KBM-7 (cell line): ENCODE results near the gene ATF7.
"Not testable (repeated sequence)": the region's sequence is repeated elsewhere in the genome, so short reads cannot be mapped to it uniquely, and the experiment has no call there.

Experiments used
- DNase-seq: peaks from one replicate; pipeline ENCODE4 v3.0.0-alpha.2; 2015
- in situ Hi-C: fragments of 300-500 bp; cut with MboI; formaldehyde crosslinking; loops from 2 replicates; pipeline ENCODE4 v1.14.3; 2020; ENCODE audit warnings: low sequenced_read_pairs, low pct_unique_long_range_greater_than_20kb, mixed read lengths

The ATF7 gene

DNA sequence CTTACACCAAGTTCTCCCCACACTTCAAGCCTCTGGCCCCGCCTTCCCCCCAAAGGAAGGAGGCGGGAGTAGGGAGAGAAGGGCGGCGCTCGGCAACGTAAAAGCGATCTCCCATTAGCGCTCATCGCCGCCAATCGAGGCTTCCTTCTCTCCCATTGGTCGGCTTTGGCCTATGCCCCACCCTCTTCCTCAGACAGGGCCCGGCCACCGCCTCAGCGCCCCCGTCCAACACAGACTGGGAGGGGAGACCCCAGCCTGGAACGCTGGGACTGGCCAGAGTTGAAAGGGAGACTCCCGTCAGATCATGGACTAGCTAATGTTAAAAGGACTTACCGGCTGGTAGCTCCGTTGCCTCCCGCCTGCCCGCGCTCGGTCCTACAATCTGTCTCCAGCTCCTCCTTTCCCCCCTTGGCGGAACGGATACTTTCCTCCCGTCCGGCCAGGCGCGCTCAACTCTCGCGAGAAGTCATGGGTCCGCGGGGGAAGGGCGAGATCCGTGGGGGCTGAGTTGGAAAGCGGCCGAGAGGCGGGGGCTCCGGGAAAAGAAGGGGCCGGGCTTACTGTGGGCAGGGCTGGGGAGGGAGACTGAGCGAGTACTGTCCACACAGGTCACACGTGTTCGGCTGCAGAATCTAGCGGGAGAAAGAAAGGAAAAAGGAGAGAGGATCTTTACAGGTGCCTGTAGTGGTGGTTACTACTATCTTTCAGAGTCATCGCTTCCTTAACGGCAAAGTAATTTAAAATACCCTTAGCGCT lies at the start of gene ATF7:
Gene ATF7, minus strand, starts transcription at position 437 of the 756 bp plus-strand sequence. CDS start 25,382 bp downstream, outside the sequence.
- in situ Hi-C loops = no loop called here
- peak; percentile 99 for DNase-seq

GRCh38 chr12:53674977-53675700 lies 49.0 kb upstream of the ATF7 start:
- no peak for DNase-seq
- in situ Hi-C loops = no loop called here

GRCh38 chr12:53670971-53671370 lies 44.8 kb upstream of the ATF7 start:
- in situ Hi-C loops = no loop called here
- DNase-seq = no peak

- in situ Hi-C loops = no loop called here
- DNase-seq = no peak
Observed at GRCh38 chr12:53670308-53670707, 44.1 kb upstream of the ATF7 start.

GRCh38 chr12:53667080-53667479 lies 40.9 kb upstream of the ATF7 start:
- in situ Hi-C loops = no loop called here
- no peak for DNase-seq

GRCh38 chr12:53664936-53665335 lies 38.8 kb upstream of the ATF7 start:
- in situ Hi-C loops = no loop called here
- no peak for DNase-seq

GRCh38 chr12:53664191-53664590 lies 38.0 kb upstream of the ATF7 start:
- in situ Hi-C loops = no loop called here
- no peak for DNase-seq

- in situ Hi-C loops = no loop called here
- no peak for DNase-seq
Observed at GRCh38 chr12:53660041-53660440, 33.9 kb upstream of the ATF7 start.

DNA sequence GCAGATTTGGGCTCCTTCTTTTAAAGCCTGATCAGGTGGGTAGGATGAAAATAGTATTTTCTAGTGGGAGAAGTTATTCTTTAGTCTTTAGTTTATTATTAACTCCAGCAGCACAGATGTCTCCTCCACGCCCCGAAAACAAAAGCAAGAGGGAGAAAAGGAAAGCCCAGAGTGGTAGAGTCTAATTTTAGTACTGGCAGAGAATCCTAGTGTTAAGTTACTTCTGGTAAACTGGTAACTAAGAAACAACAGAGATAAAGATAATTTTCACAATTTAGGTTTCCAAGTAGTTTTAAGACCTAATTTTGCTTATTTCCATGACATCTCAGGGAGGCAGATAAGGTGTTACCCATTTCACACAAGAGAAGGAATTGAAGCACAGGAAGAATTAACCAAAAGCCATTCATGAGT lies 33.4 kb upstream of the ATF7 start:
- DNase-seq = no peak
- in situ Hi-C loops = no loop called here

- in situ Hi-C loops = no loop called here
Observed at GRCh38 chr12:53659011-53659551, 32.9 kb upstream of the ATF7 start.

GRCh38 chr12:53657041-53657440 lies 30.9 kb upstream of the ATF7 start:
- in situ Hi-C loops = no loop called here
- DNase-seq = no peak

More at GRCh38 chr12:53659011-53659551, 32.9 kb upstream of the ATF7 start:
- DNase-seq = no peak

DNA sequence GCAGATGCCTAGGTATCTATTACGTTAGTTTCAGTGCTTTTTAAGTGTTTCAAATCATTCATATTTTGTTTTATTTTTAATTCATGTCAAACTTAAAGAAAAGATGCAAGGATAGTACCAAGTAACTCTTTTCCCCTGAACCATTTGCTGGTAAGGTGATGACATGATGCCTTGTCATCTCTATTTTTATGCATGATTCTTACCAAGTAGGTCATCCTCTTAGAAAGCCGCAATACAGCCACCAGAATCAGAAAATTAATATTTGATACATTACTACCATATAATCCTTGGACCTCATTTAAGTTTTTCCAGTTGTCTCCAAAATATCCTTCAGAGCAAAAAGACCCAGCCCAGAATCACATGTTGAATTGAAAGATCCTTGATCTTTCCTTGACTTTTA lies 27.4 kb upstream of the ATF7 start:
- no peak for DNase-seq
- in situ Hi-C loops = no loop called here

DNA sequence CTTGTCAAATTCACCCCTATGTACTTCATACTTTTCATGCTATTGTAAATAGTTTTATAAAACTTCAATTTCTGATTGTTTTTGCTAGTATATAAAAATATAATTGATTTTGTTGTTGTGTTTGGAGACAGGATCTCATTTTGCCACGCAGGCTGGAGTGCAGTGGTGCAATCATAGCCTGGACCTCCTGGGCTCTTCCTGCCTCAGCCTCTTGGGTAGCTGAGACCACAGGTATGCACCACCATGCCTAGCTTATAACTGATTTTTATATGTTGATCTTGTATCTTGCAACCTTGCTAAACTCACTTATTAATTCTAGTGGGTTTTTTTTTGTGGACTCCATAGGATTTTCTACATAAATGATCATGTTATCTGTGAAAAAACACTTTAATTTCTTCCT lies 26.2 kb upstream of the ATF7 start:
- no peak for DNase-seq
- in situ Hi-C loops = no loop called here

DNA sequence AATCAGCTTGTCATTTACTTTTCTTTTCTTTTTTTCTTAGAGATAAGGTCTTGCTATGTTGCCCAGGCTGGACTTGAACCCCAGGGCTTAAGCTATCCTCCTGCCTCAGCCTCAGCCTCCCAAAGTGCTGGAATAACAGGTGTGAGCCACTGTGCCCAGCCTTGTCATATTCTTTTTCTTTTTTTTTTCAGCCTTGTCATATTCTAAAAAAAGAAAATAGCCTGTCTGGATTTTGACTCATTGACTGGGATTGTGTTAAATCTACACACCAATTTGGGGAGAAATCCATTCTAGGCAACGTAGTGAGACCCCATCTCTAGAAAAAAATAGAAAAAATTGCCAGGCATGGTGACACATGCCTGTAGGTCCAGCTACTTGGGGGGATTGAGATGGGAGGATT lies 25.6 kb upstream of the ATF7 start:
- in situ Hi-C loops = no loop called here
- DNase-seq = no peak

DNA sequence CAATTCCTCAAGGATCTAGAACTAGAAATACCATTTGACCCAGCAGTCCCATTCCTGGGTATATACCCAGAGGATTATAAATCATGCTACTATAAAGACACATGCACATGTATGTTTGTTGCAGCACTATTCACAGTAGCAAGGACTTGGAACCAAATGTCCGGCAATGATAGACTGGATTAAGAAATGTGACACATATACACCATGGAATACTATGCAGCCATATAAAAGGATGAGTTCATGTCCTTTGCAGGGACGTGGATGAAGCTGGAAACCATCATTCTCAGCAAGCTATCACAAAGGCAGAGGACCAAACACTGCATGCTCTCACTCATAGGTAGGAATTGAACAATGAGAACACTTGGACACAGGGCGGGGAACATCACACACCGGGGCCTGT lies 20.1 kb upstream of the ATF7 start:
- DNase-seq, in situ Hi-C loops: not testable (repeated sequence)

GRCh38 chr12:53645165-53645564 lies 19.0 kb upstream of the ATF7 start:
- DNase-seq = no peak
- in situ Hi-C loops = no loop called here

GRCh38 chr12:53644133-53644532 lies 18.0 kb upstream of the ATF7 start:
- in situ Hi-C loops = no loop called here
- no peak for DNase-seq

DNA sequence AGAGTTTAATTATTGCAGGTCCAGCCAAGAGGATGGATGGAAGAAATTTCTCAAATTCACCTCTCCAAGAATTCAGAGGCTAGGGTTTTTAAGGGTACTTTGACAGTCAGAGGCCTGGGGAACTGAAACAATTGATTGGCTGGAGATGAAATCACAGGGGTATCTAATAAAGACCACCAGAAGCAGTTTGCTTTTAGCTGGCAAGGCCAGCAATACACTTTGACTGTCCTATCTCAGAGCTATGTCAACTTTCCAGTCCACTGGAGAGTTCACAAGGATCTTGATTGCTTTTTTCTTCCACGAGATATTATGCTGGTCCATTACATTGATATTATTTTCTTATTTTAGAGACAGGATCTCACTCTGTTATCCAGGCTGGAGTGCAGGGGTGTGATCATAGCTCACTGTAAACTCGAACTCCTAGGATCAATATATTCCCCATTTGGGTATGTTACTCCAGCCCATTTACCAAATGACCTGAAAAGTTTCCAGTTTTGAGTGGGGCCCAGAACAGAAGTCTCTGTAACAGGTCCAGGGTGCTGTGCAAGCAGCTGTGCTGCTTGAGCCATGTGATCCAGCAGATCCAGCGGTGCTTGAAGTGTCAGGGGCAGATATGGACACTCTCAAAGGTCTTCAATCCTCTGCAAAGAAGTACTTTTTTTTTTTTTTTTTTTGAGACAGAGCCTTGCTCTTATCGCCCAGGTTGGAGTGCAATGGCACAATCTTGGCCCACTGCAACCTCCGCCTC lies 17.2 kb upstream of the ATF7 start:
- in situ Hi-C loops = no loop called here
- DNase-seq = no peak

DNA sequence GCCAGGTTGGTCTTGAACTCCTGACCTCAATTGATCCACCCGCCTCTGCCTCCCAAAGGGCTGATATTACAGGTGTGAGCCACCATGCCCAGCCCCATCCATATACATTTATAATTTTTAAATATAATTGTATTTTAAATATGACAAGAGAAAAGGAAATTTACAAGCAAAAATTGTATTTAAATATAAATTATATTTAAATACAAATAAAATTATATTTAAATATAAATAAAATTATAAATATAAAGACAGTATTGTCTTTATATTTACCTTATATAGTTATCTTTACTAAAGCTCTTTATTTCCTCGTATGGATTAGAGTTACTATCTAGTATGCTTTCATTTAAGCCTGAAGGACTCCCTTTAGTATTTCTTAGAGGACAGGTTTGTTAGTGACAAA lies 11.9 kb upstream of the ATF7 start:
- in situ Hi-C loops = no loop called here
- DNase-seq = no peak

- in situ Hi-C loops = no loop called here
- no peak for DNase-seq
Observed at GRCh38 chr12:53636641-53637040, 10.5 kb upstream of the ATF7 start.
